OCI-M1 (cell line): ENCODE data around the gene GALNT10.
A peak's percentile ranks its signal among the peaks of the same experiment; 100 is the strongest.
"Not testable (repeated sequence)": the region's sequence is repeated elsewhere in the genome, so short reads cannot be mapped to it uniquely, and the experiment has no call there.

Experiments used
- DNase-seq: peaks from one replicate; lab custom pipeline; 2025; lab: John Stamatoyannopoulos, UW

The GALNT10 gene

GRCh38 chr5:154356020-154356655, 165.6 kb downstream of the GALNT10 start:
- DNase-seq = no peak

DNA sequence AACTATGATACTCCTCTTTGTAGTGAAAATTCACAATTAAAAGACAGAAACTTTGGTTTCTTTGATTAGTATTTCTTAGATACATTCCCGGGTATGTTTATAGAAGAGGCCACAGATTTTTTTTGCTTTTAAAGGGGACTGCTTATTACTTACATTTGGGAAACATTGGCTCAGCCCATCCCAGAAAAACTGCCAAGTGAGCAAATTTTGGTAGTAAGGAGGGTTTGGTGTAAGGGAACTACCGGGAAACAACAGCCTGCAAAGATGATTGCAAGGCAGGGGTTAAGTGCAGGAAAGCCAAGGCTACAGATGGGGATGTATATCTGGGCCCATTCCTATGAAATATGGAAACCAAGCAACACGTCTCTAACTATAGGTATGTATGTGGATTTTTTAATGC, 166.4 kb downstream of the GALNT10 start:
- DNase-seq = no peak

- no peak for DNase-seq
Observed at GRCh38 chr5:154358516-154359220, 168.1 kb downstream of the GALNT10 start.

DNA sequence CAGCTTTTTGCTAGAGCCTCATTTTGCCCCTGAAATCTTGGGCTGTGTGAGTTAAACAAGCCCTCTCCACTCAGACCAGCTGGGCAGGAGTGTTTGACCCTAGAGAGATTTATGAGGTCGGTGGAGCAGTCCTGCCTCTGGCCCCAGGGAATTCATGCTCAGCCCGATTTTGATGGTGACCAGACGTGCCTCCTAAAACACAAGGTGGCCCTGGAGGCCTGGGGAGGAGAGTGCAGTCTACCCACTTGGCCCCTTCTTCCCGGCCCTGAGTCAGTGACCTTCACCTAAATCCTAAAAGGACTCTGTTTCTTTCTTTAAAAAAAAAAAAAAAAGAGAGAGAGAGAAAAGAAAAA, 168.7 kb downstream of the GALNT10 start:
- no peak for DNase-seq

DNA sequence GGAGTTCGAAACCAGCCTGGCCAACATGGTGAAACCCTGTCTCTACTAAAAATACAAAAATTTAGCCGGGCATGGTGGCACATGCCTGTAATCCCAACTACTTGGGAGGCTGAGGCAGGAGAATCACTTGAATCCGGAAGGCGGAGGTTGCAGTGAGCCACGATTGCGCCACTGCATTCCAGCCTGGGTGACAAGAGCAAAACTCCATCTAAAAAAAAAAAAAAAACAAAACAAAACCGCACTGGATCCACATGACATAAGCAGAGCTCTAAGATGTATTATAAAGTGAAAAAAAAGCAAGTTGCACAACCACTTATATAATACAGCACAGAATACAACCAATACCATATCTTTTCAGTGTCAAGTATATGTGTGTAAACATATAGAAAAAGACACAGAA, 169.7 kb downstream of the GALNT10 start:
- not testable (repeated sequence) for DNase-seq

DNA sequence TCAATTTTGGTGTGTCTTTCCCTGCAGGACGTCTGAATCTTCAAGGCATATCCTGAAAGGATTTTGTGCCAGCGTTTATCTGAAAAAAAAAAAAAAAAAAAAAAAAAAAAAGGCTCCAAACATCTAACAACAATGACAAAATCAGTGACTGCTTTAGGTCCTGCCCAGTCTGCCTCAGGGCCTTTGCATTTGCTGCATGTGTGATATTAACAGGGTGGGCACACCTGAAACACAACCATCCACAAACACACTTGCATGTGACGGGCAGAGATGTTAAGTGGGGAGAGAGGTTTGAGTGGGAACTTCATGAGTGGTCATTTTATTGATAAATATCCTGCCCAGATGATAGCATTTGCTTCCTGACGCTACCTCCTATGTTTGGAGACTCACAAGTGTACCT, 172.9 kb downstream of the GALNT10 start:
- no peak for DNase-seq

DNA sequence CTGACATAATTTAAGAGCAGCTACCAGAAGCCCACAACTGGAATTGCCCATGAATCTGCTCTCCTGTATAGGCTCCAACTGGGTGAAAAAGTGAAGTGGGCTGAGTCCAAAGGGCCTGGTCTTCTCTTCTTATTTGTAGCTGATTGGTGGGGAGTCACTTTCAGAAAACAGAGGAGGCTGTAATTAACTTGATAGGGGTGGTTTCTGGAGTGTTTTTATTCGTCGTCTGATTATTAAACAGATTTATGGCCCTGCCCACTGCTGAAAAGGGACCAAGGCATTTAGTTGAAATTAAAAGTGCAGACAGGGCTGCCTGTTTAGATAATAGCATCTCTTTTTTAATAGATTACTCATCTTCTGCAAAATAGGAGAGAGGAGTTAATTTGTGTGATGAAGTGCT, 174.2 kb downstream of the GALNT10 start:
- DNase-seq = no peak

- DNase-seq = no peak
Observed at GRCh38 chr5:154365823-154366222, 175.3 kb downstream of the GALNT10 start.

- DNase-seq = no peak
Observed at GRCh38 chr5:154366353-154366752, 175.8 kb downstream of the GALNT10 start.

- DNase-seq = no peak
Observed at GRCh38 chr5:154367101-154367500, 176.6 kb downstream of the GALNT10 start.

- DNase-seq = no peak
Observed at GRCh38 chr5:154368041-154368800, 177.7 kb downstream of the GALNT10 start.

GRCh38 chr5:154369682-154370081, 179.1 kb downstream of the GALNT10 start:
- no peak for DNase-seq

DNA sequence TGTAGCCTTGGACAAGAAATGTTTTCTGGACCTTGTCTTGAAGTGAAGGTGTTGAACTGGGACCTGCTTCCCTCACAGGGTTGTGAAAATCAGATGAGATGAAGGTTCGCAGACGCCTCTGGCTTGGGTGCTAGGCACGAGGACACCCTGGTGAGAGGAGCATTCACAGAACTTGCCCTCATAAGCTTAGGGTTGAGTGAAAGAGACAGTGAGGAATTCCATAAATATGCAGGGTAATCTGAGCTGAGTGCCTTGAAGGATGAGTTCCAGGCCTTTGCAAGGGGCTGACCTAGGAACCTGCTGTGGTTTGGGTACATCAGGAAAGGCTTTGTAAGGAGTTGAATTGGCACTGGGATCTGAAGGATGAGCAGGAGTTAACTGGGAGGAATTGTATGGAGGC, 179.6 kb downstream of the GALNT10 start:
- no peak for DNase-seq

GRCh38 chr5:154370813-154371212, 180.3 kb downstream of the GALNT10 start:
- no peak for DNase-seq

DNA sequence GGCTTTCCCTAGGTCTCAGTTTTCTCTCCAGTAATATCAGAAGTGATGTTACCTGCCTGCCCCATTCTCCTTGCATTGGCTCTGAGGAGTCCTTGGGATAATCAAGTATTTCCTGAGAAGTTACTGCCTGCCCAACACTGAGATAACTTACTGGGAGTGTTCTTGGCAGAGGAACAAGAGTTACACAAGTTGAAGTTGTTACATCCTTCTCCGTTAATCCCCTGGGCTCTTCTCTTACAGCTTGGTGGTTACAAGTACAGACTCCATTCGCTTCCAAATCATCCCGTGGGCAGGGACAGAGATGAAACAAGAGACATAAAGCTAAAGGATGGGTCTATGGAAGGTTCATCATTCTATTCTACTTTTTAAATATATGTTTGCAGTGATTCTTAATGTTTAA, 181.2 kb downstream of the GALNT10 start:
- DNase-seq = peak; percentile 38

GRCh38 chr5:154372661-154373060, 182.1 kb downstream of the GALNT10 start:
- peak; percentile 29 for DNase-seq

- peak; percentile 84 for DNase-seq
Observed at GRCh38 chr5:154373326-154373725, 182.8 kb downstream of the GALNT10 start.

GRCh38 chr5:154373729-154374179, 183.2 kb downstream of the GALNT10 start:
- DNase-seq = peak; percentile 95

- no peak for DNase-seq
Observed at GRCh38 chr5:154374264-154374663, 183.7 kb downstream of the GALNT10 start.

DNA sequence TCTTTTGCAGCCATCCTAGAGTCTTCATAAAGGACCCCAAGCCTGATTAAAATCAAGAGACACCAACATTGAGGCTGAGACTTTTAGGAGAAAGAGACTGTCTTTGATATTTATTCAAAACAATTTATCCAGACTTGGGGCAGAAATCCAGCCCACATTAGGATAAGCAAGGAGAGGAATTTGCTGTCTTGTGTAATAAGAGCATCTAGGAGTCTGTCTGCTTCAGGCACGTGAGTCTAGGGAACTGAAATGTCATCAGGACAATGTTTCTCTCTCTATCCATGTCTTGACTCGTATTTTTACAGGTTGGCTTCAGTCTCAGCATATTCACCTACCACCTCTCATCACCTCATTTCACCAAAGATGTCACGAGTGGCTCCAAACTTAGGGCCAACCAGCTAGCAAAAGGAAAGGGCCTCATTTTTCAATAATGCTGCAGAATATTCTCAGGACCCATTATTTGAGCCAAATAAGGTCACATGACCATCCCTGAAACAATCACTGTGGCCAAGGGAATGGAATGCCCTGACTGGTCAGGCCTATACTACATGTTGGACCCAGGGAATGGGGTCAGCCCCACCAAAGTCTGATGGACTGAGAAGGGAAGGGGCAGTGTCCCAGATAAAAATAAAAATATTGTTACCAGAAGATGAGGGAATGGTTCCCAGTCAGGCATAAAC, 184.9 kb downstream of the GALNT10 start:
- no peak for DNase-seq

DNA sequence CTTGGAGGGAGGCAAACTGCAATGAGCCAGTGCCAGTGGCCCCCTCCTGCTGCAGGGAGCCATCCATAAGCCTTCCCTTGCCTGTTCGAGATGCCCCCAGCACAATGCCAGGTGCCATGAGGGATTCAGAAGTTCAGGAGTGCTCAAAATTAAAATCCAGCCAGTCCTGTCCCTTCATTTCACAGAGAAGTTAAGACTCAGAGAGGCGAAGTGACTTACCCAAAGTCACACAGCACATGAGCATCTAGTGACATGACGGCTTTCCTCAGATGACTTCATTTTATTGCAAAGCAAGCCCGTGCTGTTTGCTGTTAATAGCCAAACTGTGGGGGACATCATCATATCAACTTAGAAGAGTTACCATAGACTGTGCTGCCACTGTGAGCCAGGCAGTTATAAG, 185.9 kb downstream of the GALNT10 start:
- DNase-seq = no peak

DNA sequence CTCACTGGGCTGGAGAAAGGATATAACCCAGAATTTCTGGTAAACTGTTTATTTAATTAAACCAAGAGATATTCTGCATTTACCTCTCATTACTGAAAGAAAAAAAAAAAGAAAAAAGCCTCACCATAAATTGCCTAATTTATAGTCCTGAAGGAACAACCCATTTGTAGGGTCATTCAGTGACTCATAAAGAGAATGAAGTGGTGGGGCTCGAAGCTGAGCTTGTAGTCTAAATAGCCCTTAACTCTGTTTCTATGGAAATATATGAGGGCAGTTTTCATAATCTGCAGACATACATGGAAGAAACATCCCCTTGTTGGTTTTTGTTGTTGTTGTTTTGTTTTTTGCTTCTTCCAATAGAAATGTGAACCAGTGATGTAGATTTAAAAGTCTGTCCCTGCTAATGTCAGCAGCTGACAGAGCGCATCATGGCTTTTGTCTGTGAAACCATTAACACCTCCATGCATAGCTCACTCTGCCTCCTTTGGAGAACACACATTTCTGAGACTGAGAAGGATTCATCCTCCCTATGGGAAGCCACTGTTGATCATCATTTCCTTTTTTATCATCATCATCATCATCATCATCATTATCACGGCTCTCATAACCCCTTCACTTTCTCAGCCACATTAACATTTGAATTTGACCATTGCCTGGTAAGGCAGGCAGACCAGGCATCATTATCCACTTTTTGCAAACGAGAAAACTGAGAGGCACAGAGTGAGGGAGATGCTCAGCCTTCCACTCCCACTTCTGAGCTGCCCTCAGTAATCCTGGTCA, 187.4 kb downstream of the GALNT10 start:
- no peak for DNase-seq
